HepG2 (cell line): Measurements from ENCODE around the gene SOAT2. TPM values are rescaled to one million over a fixed set of nuclear protein-coding genes. Genes with fewer than 3 reads are reported as not detected.
A peak's percentile ranks its signal among the peaks of the same experiment; 100 is the strongest.

ENCODE experiments used
- HIC2 ChIP-seq: sonication (generic); formaldehyde crosslinking; IDR thresholded peaks from 2 replicates; pipeline ENCODE4 v1.9.0; 2022; ENCODE audit warnings: low read depth, missing genetic modification reagents
- HMGXB4 ChIP-seq, 2 experiments: sonication (generic) in 1 of 2; formaldehyde crosslinking in 1 of 2; IDR thresholded peaks; 2 replicates each; pipeline versions ENCODE4 v1.4.0 to v1.6.1; 2018 to 2020; ENCODE audit warnings: missing genetic modification reagents in 2 of 2, borderline replicate concordance in 1 of 2, low read depth in 1 of 2, mild to moderate bottlenecking in 1 of 2, missing biosample characterization in 1 of 2
- HNRNPH1 ChIP-seq: fragments of 200-400 bp; formaldehyde crosslinking; optimal IDR thresholded peaks from 2 replicates; pipeline ENCODE3; 2017; ENCODE audit warnings: mild to moderate bottlenecking, low read depth, low read length
- MTF2 ChIP-seq: sonication (generic); formaldehyde crosslinking; IDR thresholded peaks from 2 replicates; pipeline ENCODE4 v1.5.0; 2020; ENCODE audit warnings: missing genetic modification reagents, borderline replicate concordance
- MXI1 ChIP-seq: IDR thresholded peaks from 3 replicates; pipeline ENCODE4 v1.6.1; 2012; ENCODE audit warnings: low read depth, low read length, inconsistent platforms, borderline replicate concordance
- NFATC3 ChIP-seq: sonication (generic); formaldehyde crosslinking; IDR thresholded peaks from 2 replicates; pipeline ENCODE4 v1.5.1; 2020; ENCODE audit warnings: mild to moderate bottlenecking, missing genetic modification reagents
- NFKBIZ ChIP-seq: IDR thresholded peaks from 2 replicates; pipeline ENCODE4 v1.6.1; 2018; ENCODE audit warnings: missing genetic modification reagents, missing compliant biosample characterization
- POGK ChIP-seq: sonication (generic); formaldehyde crosslinking; conservative IDR thresholded peaks from 2 replicates; pipeline ENCODE4 v1.8.0; 2022; ENCODE audit warnings: mild to moderate bottlenecking, moderate library complexity, missing genetic modification reagents
- RAD21 ChIP-seq: fragments of 450-650 bp; formaldehyde crosslinking; IDR thresholded peaks from 2 replicates; pipeline ENCODE4 v1.5.0; 2020; ENCODE audit warnings: mild to moderate bottlenecking
- SAP130 ChIP-seq: IDR thresholded peaks from 2 replicates; pipeline ENCODE4 v1.6.1; 2016; ENCODE audit warnings: low read depth
- STAG1 ChIP-seq: sonication (generic); formaldehyde crosslinking; IDR thresholded peaks from 2 replicates; pipeline ENCODE4 v1.4.0; 2020; ENCODE audit warnings: missing genetic modification reagents
- TCF7L2 ChIP-seq: IDR thresholded peaks from 2 replicates; pipeline ENCODE4 v1.6.1; 2011; ENCODE audit warnings: mild to moderate bottlenecking, low read depth, low read length, moderate library complexity
- ZBED4 ChIP-seq: sonication (generic); formaldehyde crosslinking; IDR thresholded peaks from 2 replicates; pipeline ENCODE4 v1.4.0; 2020; ENCODE audit warnings: missing genetic modification reagents, borderline replicate concordance
- ZNF24 ChIP-seq: fragments of 450-650 bp; IDR thresholded peaks from 2 replicates; pipeline ENCODE4 v1.6.1; 2017; ENCODE audit warnings: antibody characterized with exemption, mild to moderate bottlenecking
- ZNF562 ChIP-seq: sonication (generic); formaldehyde crosslinking; IDR thresholded peaks from 2 replicates; pipeline ENCODE4 v1.8.0; 2022; ENCODE audit warnings: missing genetic modification reagents, borderline replicate concordance
- ZNF577 ChIP-seq: sonication (generic); formaldehyde crosslinking; IDR thresholded peaks from 2 replicates; pipeline ENCODE4 v1.4.0; 2020; ENCODE audit warnings: mild to moderate bottlenecking, low read depth, missing genetic modification reagents, borderline replicate concordance
- ZNF766 ChIP-seq: sonication (generic); formaldehyde crosslinking; IDR thresholded peaks from 2 replicates; pipeline ENCODE4 v1.5.0; 2020; ENCODE audit warnings: missing genetic modification reagents, borderline replicate concordance
- ZNF891 ChIP-seq: sonication (generic); formaldehyde crosslinking; IDR thresholded peaks from 2 replicates; pipeline ENCODE4 v1.5.0; 2020; ENCODE audit warnings: mild to moderate bottlenecking, missing genetic modification reagents
- ZSCAN12 ChIP-seq: sonication (generic); formaldehyde crosslinking; IDR thresholded peaks from 2 replicates; pipeline ENCODE4 v1.9.0; 2021; ENCODE audit warnings: mild to moderate bottlenecking, missing genetic modification reagents
- polyA plus RNA-seq, 8 experiments: library from polyadenylated mRNA; depleted of rRNA in 3 of 8; stranded (reverse) in 7 of 8; unstranded in 1 of 8; fragments of >200 nt; fragmentation: Illumina TruSeq in 4 of 8; extraction: Trizol in 4 of 8; gene quantifications; 2 replicates each; pipeline versions ENCODE4 v1.2.1 to v1.2.3, GENCODE V29; 2011 to 2016; ENCODE audit warnings: low read depth in 4 of 8, missing spikeins in 1 of 8, mixed read lengths in 1 of 8; ENCODE audit not compliant: insufficient read depth in 1 of 8
- total RNA-seq, 5 experiments: library from RNA; depleted of rRNA; stranded (reverse); fragments of >200 nt; fragmentation: Illumina TruSeq; extraction: Trizol; gene quantifications; 2 replicates each; pipeline ENCODE4 v1.2.3, GENCODE V29; 2016; ENCODE audit warnings: low read depth in 1 of 5

SOAT2 gene
- total and polyA plus RNA-seq, 2 of the 13 experiments (the other 11 are each of a cell fraction or from before 2014, with no cell fraction given), result 14.9 to 108 TPM

- TF ChIP-seq NFKBIZ (CRISPR knock-in tag), result no peak
- TF ChIP-seq ZNF891 (CRISPR knock-in tag), result no peak
- no peak for TF ChIP-seq ZSCAN12 (CRISPR knock-in tag)
- TF ChIP-seq NFATC3 (CRISPR knock-in tag), result no peak
- TF ChIP-seq TCF7L2, result no peak
- no peak for TF ChIP-seq ZNF766 (CRISPR knock-in tag)
- 0 out of 3 replicates have a peak, but pooled peaks have one; percentile 26 for TF ChIP-seq MXI1
- TF ChIP-seq POGK, result peak; percentile 51; the same call in 1 of the 2 replicates
- TF ChIP-seq MTF2 (CRISPR knock-in tag), result no peak
- TF ChIP-seq HIC2, result peak; percentile 66; the same call in 1 of the 2 replicates
- TF ChIP-seq STAG1 (CRISPR knock-in tag), result no peak
- no peak for TF ChIP-seq ZBED4 (CRISPR knock-in tag)
- TF ChIP-seq ZNF562 (CRISPR knock-in tag), result no peak
- TF ChIP-seq HNRNPH1, result no peak
- no peak for TF ChIP-seq ZNF24
- no peak for TF ChIP-seq RAD21 (CRISPR knock-in tag)
- TF ChIP-seq HMGXB4 (CRISPR knock-in tag; IDR thresholded peaks at IDR 0.05; ENCODE audit: borderline replicate concordance in 1 of 2, low read depth in 1 of 2), result no peak
- TF ChIP-seq SAP130 (CRISPR knock-in tag), result peak; percentile 54
- TF ChIP-seq ZNF577 (CRISPR knock-in tag), result no peak
Measured at GRCh38 chr12:53145383-53146260, 42.3 kb downstream of the SOAT2 start (continued).
